ENCODE data around the gene SCN5A.

The SCN5A gene

DNA sequence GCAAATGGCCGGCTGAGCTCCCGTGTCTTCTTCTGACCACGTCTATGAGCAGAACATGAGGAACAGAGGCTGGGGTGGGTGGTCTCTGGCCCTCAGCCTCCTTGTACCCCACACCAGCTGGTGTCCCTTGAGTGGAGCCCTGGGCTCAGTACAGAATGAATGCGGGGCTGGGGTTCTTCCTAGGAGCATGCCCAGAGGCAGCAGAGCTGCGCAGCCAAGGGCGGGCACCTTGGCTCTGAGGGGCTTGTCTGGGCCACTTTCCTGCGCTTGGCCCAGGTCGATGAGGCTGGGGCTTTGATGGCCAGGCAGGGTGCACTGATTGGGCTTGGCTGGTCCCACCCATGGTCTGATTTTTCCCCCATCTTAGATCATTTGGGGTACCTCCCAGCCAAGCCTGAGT is 6.4 kb downstream of the SCN5A start:
- no peak for DNase-seq (ENCODE audit: low spot score)
- POLR2A ChIA-PET (ENCODE audit: low non-redundant PET), result no interaction called here
- no peak overlapping the region for H3K27ac ChIP-seq
- TF ChIP-seq, protein P1, sequence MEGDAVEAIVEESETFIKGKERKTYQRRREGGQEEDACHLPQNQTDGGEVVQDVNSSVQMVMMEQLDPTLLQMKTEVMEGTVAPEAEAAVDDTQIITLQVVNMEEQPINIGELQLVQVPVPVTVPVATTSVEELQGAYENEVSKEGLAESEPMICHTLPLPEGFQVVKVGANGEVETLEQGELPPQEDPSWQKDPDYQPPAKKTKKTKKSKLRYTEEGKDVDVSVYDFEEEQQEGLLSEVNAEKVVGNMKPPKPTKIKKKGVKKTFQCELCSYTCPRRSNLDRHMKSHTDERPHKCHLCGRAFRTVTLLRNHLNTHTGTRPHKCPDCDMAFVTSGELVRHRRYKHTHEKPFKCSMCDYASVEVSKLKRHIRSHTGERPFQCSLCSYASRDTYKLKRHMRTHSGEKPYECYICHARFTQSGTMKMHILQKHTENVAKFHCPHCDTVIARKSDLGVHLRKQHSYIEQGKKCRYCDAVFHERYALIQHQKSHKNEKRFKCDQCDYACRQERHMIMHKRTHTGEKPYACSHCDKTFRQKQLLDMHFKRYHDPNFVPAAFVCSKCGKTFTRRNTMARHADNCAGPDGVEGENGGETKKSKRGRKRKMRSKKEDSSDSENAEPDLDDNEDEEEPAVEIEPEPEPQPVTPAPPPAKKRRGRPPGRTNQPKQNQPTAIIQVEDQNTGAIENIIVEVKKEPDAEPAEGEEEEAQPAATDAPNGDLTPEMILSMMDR (conservative IDR thresholded peaks at IDR 0.05; ENCODE audit: low read depth), result no peak
- CTCF ChIA-PET, result no interaction called here

DNA sequence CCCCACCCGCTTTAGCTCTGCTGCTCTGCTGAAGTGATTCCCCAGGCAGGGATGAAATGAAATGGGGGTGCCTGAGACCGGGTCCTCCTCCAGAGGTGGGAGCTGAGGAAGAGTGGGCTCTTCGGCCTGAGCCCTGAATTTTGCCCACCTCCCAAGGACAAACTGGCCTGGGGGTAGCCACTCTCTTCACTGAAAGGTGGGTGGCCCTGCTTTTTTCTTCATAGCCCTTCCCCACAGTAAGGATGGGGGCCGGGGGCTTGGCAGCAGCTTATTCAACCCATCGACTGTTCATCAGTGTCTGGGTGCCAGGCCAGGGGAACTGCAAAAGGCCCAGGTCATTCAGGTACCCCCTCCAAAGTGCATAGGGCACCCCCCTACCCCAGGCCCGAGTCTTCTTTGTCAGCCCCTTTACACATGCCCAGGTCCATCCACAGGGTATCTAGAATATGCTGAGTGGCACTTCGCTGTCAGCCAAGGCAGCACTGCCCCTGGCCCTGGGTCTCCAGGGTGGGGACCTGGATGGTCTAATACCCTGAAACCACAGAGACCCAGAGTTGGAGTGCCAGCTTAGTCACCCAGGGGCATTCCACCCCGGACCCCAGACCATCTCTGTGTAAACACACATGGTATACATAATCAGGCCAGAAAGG is 7.9 kb downstream of the SCN5A start:
- TF ChIP-seq, protein P1 (conservative IDR thresholded peaks at IDR 0.05; ENCODE audit: low read depth), result no peak
- no peak for DNase-seq (ENCODE audit: low spot score)
- H3K27ac ChIP-seq, result no peak overlapping the region
- ChIA-PET POLR2A (ENCODE audit: low non-redundant PET) (no interaction called here), CTCF (no interaction called here)

DNA sequence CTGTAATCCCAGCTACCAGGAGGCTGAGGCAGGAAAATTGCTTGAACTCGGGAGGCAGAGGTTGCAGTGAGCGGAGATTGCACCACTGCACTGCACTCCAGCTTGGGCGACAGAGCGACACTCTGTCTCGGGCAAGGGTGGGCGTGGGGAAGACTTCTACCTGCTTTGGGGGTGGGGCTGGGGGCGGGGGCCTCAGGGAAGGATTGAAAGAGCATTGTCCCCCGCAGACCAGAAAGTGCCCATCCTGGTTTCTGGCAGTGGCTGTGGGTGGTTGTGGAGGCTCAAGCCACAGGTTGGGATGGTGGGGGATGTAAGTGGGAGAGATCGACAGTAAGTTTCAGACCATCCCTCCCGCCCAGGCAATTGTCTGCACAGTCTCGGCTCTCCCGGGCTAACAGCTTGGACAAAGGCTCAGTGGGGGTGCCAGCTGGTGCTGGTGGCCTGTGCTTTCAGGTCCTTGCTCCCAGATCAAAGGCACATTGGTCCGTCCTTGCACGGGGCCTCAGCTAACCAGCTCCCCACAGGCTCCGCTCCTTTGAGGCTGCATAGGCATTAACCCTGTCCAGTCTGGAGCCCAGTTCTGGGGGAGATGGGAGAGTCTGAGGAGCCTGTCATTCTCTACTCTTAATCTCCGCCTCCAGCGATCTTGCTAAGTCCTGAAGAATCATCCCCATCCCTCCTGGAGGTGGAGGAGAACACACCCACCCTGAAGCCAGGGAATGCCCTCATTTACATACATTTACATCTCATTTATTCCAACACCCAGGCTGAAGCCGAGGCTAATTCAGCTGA is 8.6 kb downstream of the SCN5A start:
- H3K27ac ChIP-seq, result no peak overlapping the region
- ChIA-PET CTCF (interaction anchor here (0.6 kb wide), 1 partner anchor 10 kb away, joined by 3 read pairs; no protein-coding TSS in a partner anchor), POLR2A (ENCODE audit: low non-redundant PET) (no interaction called here)
- DNase-seq (ENCODE audit: low spot score), result no peak
- TF ChIP-seq, protein P1 (conservative IDR thresholded peaks at IDR 0.05; ENCODE audit: low read depth), result no peak

DNA sequence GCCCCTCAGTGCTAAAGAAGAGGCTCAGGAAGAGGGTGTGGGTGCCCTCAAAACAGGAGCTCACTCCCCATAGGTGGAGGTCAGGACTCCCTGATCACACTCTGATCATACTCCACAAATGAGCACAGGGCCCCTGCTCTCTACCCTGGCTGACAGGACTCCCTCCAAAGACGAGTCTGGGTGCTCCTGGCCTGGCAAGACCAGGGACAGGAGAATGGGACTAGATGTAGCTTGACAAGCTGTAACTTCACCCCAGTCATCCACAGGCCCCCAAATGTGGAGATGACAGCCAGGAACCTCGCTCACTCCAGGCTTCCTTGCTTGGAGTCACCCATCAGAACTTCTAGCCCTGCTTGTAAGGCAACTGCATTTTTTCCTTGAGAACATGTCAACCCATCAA is 11.1 kb downstream of the SCN5A start:
- CTCF ChIA-PET, result no interaction called here
- TF ChIP-seq, protein P1 (conservative IDR thresholded peaks at IDR 0.05; ENCODE audit: low read depth), result no peak
- DNase-seq (ENCODE audit: low spot score), result no peak
- H3K27ac ChIP-seq, result no peak overlapping the region
- POLR2A ChIA-PET (ENCODE audit: low non-redundant PET), result no interaction called here

DNA sequence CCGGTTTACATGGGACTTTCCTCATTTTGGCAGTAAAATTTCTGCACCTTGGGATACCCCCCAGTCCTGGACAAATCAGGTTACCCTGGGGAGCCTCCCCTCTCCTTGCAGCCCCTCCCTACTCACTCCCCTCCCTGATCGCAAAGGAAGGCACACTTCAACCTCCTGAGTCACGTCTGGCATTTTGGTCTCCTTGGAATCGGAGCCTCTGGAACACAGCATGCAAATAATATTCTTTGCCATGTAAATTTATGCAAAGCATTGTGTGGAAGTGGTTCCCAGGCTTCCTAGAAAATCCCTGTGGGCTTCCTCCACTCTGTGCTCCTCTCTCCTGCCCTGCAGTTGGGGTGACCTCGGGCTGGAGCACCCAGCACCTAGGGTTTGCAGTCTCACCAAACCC is 11.6 kb downstream of the SCN5A start:
- ChIA-PET CTCF (interaction anchor here (0.6 kb wide), 1 partner anchor 1031 kb away, joined by 4 read pairs; no protein-coding TSS in a partner anchor), POLR2A (ENCODE audit: low non-redundant PET) (no interaction called here)
- no peak for DNase-seq (ENCODE audit: low spot score)
- H3K27ac ChIP-seq, result no peak overlapping the region
- TF ChIP-seq, protein P1 (conservative IDR thresholded peaks at IDR 0.05; ENCODE audit: low read depth), result no peak

DNA sequence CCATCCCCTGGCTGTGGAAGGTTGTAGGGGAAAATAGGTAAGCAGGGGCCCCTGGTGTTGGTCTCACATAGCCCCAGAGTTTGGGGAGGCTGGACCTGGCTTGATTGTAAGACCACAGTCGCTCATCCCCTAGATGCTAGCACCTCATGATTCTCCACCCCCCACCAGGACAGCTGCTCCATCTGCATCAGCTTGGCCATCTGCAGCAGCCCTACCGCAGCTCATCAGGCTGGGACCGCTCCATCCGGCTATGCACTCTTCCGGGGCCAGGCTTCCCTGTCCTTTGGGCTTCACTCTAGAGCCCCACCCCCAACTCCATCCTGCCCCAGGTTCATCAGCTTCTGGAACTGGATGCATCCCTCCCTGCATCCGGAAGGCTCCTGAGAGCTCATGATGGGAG is 12.6 kb downstream of the SCN5A start:
- POLR2A ChIA-PET (ENCODE audit: low non-redundant PET), result no interaction called here
- no peak for DNase-seq (ENCODE audit: low spot score)
- TF ChIP-seq, protein P1 (conservative IDR thresholded peaks at IDR 0.05; ENCODE audit: low read depth), result no peak
- no peak overlapping the region for H3K27ac ChIP-seq
- CTCF ChIA-PET, result no interaction called here

Measured in RWPE1 (cell line).